ENCODE results near the gene RHOH. TPM values are rescaled to one million over a fixed set of nuclear protein-coding genes. Genes with fewer than 3 reads are reported as not detected.

The RHOH gene
- polyA plus RNA-seq, 2 of the 4 experiments (the other 2 are of a cell fraction), result 0.08 to 0.26 TPM

GRCh38 chr4:40202474-40202873, 5.6 kb downstream of the RHOH start (continued):
- TF ChIP-seq BCL3 (IDR thresholded peaks at IDR 0.05), result no peak

GRCh38 chr4:40204507-40205258, 7.9 kb downstream of the RHOH start:
- Histone ChIP-seq H3K9me3 (no peaks in the 10 kb centered on the region), H3K4me3 (no peak overlapping the region), H3K4me1 (peaks cover 18% of the 10 kb centered on the region), H3K4me2 (no peak overlapping the region), H3K27ac (no peak overlapping the region)
- ChIA-PET POLR2A (no interaction called here), CTCF (interaction anchor here (0.6 kb wide), 1 partner anchor 318 kb away, joined by 3 read pairs; no protein-coding TSS in a partner anchor)
- ATAC-seq (no peak), DNase-seq (ENCODE audit: low read depth in 1 of 2, low spot score in 1 of 2) (no peak), FAIRE-seq (no peak)
- TF ChIP-seq GATA3 (IDR thresholded peaks at IDR 0.05; ENCODE audit: borderline replicate concordance) (no peak), CHD2 (IDR thresholded peaks at IDR 0.05; ENCODE audit: low read length, partially characterized antibody) (no peak), JUN (IDR thresholded peaks at IDR 0.05) (no peak), RAD21 (conservative IDR thresholded peaks at IDR 0.05 in 1 of 2, IDR thresholded peaks at IDR 0.05 in 1 of 2) (no peak), NFE2L2 (conservative IDR thresholded peaks at IDR 0.05; ENCODE audit: low read length) (no peak), JUNB (IDR thresholded peaks at IDR 0.05) (no peak), NR3C1 (IDR thresholded peaks at IDR 0.05) (no peak), TP53 (CRISPR knock-in tag; IDR thresholded peaks at IDR 0.05) (no peak), HES2 (IDR thresholded peaks at IDR 0.05) (no peak), KDM1A (IDR thresholded peaks at IDR 0.05; ENCODE audit: low read depth) (no peak), MAZ (IDR thresholded peaks at IDR 0.05; ENCODE audit: borderline replicate concordance, low read depth, low read length) (no peak), CEBPB (IDR thresholded peaks at IDR 0.05) (no peak), KDM5A (IDR thresholded peaks at IDR 0.05) (no peak), HMGXB4 (CRISPR knock-in tag; IDR thresholded peaks at IDR 0.05; ENCODE audit: borderline replicate concordance) (no peak), EHF (CRISPR knock-in tag; IDR thresholded peaks at IDR 0.05) (no peak), HOXB5 (CRISPR knock-in tag; IDR thresholded peaks at IDR 0.05) (no peak), CBX8 (IDR thresholded peaks at IDR 0.05) (no peak), CTCF (IDR thresholded peaks at IDR 0.05) (no peak)
- 83% methylated on average over 9 of the region's 9 CpGs for WGBS (ENCODE audit: missing lambda C conversion rate)

All from A549 (cell line).